K562 (cell line): Measurements from ENCODE around the gene TCF12. TPM values are rescaled to one million over a fixed set of nuclear protein-coding genes. Genes with fewer than 3 reads are reported as not detected.

Experiments used
- CAMTA2 ChIP-seq: fragments of 250-450 bp; sonication (Bioruptor Pico); conservative IDR thresholded peaks from 2 replicates; pipeline ENCODE4 v1.5.1; 2022
- CTBP1 ChIP-seq: fragments of 450-650 bp; IDR thresholded peaks from 2 replicates; pipeline ENCODE4 v1.6.1; 2016; ENCODE audit warnings: borderline replicate concordance
- KAT8 ChIP-seq: fragments of 450-650 bp; IDR thresholded peaks from 2 replicates; pipeline ENCODE4 v1.6.1; 2016; ENCODE audit warnings: low read depth, mild to moderate bottlenecking
- MCM5 ChIP-seq: fragments of 450-650 bp; IDR thresholded peaks from 2 replicates; pipeline ENCODE4 v1.6.1; 2016; ENCODE audit warnings: low read depth
- RBM22 ChIP-seq: fragments of 200-400 bp; formaldehyde crosslinking; IDR thresholded peaks from 2 replicates; pipeline ENCODE4 v1.6.1; 2018; ENCODE audit warnings: low read length, low read depth; ENCODE audit not compliant: poor library complexity, severe bottlenecking
- SIN3A ChIP-seq, 2 experiments: fragments of 150-350 bp in 1 of 2; IDR thresholded peaks; 2 replicates each; pipeline ENCODE4 v1.6.1; 2011 to 2016; ENCODE audit warnings: borderline replicate concordance in 2 of 2, low read depth in 2 of 2, low read length in 2 of 2, mild to moderate bottlenecking in 2 of 2, moderate library complexity in 2 of 2; ENCODE audit not compliant: control insufficient read depth in 1 of 2
- ZFP30 ChIP-seq: fragments of 250-450 bp; sonication (Bioruptor Pico); IDR thresholded peaks from 2 replicates; pipeline ENCODE4 v1.8.0; 2022; ENCODE audit warnings: moderate library complexity, mild to moderate bottlenecking, inconsistent platforms, borderline replicate concordance
- ZFP36 ChIP-seq: fragments of 150-350 bp; IDR thresholded peaks from 2 replicates; pipeline ENCODE4 v1.6.1; 2018; ENCODE audit warnings: low read length, low read depth; ENCODE audit not compliant: partially characterized antibody
- ZNF121 ChIP-seq: sonication (generic); formaldehyde crosslinking; conservative IDR thresholded peaks from 2 replicates; pipeline ENCODE4 v1.8.0; 2022; ENCODE audit warnings: missing genetic modification reagents
- ZNF197 ChIP-seq: fragments of 200-800 bp; sonication (Bioruptor generic); IDR thresholded peaks from 2 replicates; pipeline ENCODE4 v1.6.1; 2016; ENCODE audit warnings: low read depth, missing genetic modification characterization, missing compliant biosample characterization
- ZNF384 ChIP-seq: IDR thresholded peaks from 2 replicates; pipeline ENCODE4 v1.6.1; 2012; ENCODE audit warnings: low read depth, low read length, improper control_type of control experiment
- ZNF507 ChIP-seq: conservative IDR thresholded peaks from 2 replicates; pipeline ENCODE4 v1.6.1; 2017; ENCODE audit warnings: missing genetic modification characterization, missing compliant biosample characterization
- polyA plus RNA-seq, 8 experiments: library from polyadenylated mRNA; depleted of rRNA in 4 of 8; stranded (reverse) in 5 of 8; unstranded in 3 of 8; fragments of >200 nt; fragmentation: Nextera tagmentation in 2 of 8; fragmentation: Illumina TruSeq in 1 of 8; extraction: Ambion mirVana in 2 of 8; extraction: Trizol in 1 of 8; gene quantifications; 2 replicates each; pipeline versions ENCODE4 v1.2.1 to v1.2.3, GENCODE V29; 2011 to 2014; ENCODE audit warnings: inconsistent platforms in 1 of 8, missing spikeins in 1 of 8
- total RNA-seq, 7 experiments: library from RNA; depleted of rRNA in 6 of 7; stranded (reverse); fragments of >200 nt in 6 of 7; fragmentation: Illumina TruSeq in 2 of 7; extraction: Trizol in 2 of 7; gene quantifications; 2 replicates each; pipeline versions ENCODE4 v1.2.1 to v1.2.3, GENCODE V29; 2011 to 2021; ENCODE audit warnings: low replicate concordance in 1 of 7
- TF ChIP-seq, protein P1 (sequence below): fragments of 450-650 bp; IDR thresholded peaks from 2 replicates; pipeline ENCODE4 v1.6.1; 2016; ENCODE audit warnings: mild to moderate bottlenecking
- TF ChIP-seq, protein P2 (sequence below): sonication (generic); formaldehyde crosslinking; IDR thresholded peaks from 2 replicates; pipeline ENCODE4 v1.8.1; 2022; ENCODE audit warnings: missing genetic modification reagents
- TF ChIP-seq, protein P3 (sequence below): sonication (generic); formaldehyde crosslinking; IDR thresholded peaks from 2 replicates; pipeline ENCODE4 v1.8.0; 2022; ENCODE audit warnings: missing genetic modification reagents, mild to moderate bottlenecking, moderate library complexity, borderline replicate concordance
- TF ChIP-seq, protein P4 (sequence below), 2 experiments: fragments of 150-350 bp in 1 of 2; IDR thresholded peaks; 2 replicates each; pipeline ENCODE4 v1.6.1; 2012 to 2016; ENCODE audit warnings: low read depth in 2 of 2, low read length in 2 of 2, mild to moderate bottlenecking in 1 of 2, moderate library complexity in 1 of 2

Gene TCF12
- total and polyA plus RNA-seq, 9 of the 15 experiments (the other 6 are each of a cell fraction or from before 2014, with no cell fraction given) = 10.5 to 132 (median 52.9) TPM

DNA sequence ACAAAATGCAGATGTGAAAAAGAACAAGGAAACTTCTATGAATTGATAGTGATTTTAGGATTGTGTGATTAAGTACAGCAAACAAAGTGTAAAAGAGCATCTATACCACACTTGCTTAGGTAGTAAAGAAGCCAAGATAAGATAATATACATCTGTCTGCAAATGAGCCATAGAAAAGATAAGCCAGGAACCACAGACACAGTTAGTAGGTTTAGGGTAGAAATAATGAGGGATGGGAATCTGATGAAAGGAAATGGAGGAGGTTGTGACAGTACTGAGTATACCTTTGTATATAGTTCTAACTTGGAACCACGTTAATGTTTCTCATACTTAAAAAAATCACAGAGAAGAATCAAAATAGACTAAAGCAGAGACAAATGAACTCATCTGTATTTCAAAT, 54.0 kb downstream of the TCF12 start (continued):
- no peak for TF ChIP-seq SIN3A (IDR thresholded peaks at IDR 0.05; ENCODE audit: borderline replicate concordance in 2 of 2, control insufficient read depth in 1 of 2, low read depth in 2 of 2, low read length in 2 of 2)
- no peak for TF ChIP-seq ZFP30 (CRISPR knock-in tag)
- peak; percentile 78 for TF ChIP-seq CTBP1
- TF ChIP-seq MCM5 = no peak
- TF ChIP-seq ZNF507 = no peak
- TF ChIP-seq ZFP36 = no peak
- no peak for TF ChIP-seq CAMTA2 (CRISPR knock-in tag)
- TF ChIP-seq ZNF197 (CRISPR knock-in tag) = no peak
- TF ChIP-seq ZNF384 = no peak
- TF ChIP-seq ZNF121 (CRISPR knock-in tag) = no peak
- TF ChIP-seq, protein P1, sequence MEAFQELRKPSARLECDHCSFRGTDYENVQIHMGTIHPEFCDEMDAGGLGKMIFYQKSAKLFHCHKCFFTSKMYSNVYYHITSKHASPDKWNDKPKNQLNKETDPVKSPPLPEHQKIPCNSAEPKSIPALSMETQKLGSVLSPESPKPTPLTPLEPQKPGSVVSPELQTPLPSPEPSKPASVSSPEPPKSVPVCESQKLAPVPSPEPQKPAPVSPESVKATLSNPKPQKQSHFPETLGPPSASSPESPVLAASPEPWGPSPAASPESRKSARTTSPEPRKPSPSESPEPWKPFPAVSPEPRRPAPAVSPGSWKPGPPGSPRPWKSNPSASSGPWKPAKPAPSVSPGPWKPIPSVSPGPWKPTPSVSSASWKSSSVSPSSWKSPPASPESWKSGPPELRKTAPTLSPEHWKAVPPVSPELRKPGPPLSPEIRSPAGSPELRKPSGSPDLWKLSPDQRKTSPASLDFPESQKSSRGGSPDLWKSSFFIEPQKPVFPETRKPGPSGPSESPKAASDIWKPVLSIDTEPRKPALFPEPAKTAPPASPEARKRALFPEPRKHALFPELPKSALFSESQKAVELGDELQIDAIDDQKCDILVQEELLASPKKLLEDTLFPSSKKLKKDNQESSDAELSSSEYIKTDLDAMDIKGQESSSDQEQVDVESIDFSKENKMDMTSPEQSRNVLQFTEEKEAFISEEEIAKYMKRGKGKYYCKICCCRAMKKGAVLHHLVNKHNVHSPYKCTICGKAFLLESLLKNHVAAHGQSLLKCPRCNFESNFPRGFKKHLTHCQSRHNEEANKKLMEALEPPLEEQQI = no peak
- TF ChIP-seq RBM22 = no peak
- TF ChIP-seq, protein P2, sequence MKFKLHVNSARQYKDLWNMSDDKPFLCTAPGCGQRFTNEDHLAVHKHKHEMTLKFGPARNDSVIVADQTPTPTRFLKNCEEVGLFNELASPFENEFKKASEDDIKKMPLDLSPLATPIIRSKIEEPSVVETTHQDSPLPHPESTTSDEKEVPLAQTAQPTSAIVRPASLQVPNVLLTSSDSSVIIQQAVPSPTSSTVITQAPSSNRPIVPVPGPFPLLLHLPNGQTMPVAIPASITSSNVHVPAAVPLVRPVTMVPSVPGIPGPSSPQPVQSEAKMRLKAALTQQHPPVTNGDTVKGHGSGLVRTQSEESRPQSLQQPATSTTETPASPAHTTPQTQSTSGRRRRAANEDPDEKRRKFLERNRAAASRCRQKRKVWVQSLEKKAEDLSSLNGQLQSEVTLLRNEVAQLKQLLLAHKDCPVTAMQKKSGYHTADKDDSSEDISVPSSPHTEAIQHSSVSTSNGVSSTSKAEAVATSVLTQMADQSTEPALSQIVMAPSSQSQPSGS (CRISPR knock-in tag) = no peak
- TF ChIP-seq KAT8 = no peak
- TF ChIP-seq, protein P3, sequence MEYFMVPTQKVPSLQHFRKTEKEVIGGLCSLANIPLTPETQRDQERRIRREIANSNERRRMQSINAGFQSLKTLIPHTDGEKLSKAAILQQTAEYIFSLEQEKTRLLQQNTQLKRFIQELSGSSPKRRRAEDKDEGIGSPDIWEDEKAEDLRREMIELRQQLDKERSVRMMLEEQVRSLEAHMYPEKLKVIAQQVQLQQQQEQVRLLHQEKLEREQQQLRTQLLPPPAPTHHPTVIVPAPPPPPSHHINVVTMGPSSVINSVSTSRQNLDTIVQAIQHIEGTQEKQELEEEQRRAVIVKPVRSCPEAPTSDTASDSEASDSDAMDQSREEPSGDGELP = no peak
- TF ChIP-seq, protein P4, sequence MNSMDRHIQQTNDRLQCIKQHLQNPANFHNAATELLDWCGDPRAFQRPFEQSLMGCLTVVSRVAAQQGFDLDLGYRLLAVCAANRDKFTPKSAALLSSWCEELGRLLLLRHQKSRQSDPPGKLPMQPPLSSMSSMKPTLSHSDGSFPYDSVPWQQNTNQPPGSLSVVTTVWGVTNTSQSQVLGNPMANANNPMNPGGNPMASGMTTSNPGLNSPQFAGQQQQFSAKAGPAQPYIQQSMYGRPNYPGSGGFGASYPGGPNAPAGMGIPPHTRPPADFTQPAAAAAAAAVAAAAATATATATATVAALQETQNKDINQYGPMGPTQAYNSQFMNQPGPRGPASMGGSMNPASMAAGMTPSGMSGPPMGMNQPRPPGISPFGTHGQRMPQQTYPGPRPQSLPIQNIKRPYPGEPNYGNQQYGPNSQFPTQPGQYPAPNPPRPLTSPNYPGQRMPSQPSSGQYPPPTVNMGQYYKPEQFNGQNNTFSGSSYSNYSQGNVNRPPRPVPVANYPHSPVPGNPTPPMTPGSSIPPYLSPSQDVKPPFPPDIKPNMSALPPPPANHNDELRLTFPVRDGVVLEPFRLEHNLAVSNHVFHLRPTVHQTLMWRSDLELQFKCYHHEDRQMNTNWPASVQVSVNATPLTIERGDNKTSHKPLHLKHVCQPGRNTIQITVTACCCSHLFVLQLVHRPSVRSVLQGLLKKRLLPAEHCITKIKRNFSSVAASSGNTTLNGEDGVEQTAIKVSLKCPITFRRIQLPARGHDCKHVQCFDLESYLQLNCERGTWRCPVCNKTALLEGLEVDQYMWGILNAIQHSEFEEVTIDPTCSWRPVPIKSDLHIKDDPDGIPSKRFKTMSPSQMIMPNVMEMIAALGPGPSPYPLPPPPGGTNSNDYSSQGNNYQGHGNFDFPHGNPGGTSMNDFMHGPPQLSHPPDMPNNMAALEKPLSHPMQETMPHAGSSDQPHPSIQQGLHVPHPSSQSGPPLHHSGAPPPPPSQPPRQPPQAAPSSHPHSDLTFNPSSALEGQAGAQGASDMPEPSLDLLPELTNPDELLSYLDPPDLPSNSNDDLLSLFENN (IDR thresholded peaks at IDR 0.05; ENCODE audit: low read depth in 2 of 2, low read length in 2 of 2) = no peak
